Stimulated activated CD8-positive, alpha-beta memory T cell treated with anti-CD3 and anti-CD28 coated beads, Interleukin-15, amount 100 ng/mL, for 24 hours (primary cell): ENCODE results near the gene CHRNA3.

ENCODE experiments used
- DNase-seq: peaks from one replicate; pipeline ENCODE4 v3.0.0-alpha.2; 2020; ENCODE audit warnings: low read depth

CHRNA3 gene

GRCh38 chr15:78636378-78636859 lies 15.6 kb upstream of the CHRNA3 start:
- no peak for DNase-seq

DNA sequence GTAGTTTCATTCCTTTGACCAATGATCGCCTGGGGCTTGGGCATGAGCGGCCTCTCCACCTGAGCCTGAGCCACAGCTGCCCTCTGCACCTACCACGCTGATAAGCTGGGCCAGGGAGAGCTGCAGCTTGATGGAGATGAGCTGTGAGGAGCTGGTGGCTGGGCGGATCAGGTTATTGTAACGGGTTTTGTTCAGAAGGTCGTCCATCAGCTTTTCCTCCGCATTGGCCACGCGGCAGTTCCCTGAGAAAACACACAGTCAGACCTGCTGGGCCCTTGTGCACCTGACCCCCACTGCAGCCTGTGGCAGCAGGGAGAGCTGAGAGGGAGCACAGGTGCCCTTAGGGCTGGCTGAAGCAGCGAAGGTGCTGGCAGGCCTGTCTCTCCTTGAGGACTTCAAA lies 14.6 kb upstream of the CHRNA3 start:
- no peak for DNase-seq

DNA sequence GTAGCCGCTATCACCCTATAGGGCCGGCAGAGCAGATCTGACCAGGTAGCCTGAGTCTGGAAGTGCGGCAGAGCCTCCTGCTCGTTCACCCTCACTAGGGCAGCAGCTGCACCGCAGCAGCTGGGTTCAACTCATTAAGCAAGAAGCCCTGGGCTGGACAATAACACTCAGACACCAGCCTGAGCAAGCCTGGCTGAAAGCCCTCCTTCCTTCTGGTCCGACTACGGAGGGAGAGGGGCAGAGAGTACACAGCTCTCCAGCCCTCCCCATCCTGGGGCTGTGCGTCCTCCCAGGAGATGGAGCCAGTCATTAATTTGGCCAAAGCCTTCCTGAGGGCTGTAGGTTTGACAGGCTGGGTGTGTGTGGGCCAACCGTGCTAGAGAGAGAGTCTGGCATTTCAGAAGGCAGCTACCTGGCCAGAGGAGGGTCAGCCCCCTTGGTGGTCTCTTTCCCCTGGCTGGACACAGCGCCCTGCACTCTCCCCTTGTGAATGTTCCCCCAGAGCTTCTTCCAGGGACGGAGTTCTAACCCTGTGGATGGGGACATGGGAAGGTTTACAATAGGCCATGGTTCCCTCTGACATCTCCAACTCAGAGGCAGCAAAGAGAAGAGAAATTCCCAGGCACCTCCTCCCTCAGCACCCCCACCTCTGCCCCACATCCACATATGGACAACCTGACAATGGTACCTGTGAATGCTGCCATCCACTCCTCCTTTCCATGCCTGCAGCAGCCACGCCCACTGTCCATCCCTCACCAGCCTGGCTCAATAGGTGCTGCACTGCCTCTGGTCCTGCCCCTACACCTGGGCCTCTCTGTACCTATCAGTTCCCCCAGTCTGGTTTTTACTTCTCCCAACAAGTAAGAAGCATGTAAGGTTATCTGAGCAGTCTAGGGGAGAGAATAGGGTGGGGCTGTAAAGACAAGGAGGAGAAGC lies 13.7 kb upstream of the CHRNA3 start:
- no peak for DNase-seq

DNA sequence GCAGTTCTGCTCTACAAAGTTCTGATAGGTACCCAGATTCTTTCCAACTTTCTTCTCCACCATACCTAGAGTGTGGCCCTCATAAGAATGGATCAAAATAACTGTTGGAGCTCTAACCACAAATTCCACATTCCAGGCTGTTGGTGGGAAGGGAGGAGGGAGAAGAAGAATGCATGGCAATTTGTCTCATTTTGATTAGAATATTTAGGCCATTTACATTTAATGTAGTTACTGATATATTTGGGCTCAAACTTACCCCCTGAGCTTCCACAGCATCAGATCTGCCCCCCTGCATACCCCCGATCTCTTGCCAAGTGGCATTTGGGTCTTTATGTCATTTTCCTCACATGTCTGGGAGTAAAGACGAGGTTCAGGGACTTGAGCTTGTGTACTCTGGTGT lies 12.6 kb upstream of the CHRNA3 start:
- no peak for DNase-seq

GRCh38 chr15:78630886-78631633 lies 10.3 kb upstream of the CHRNA3 start:
- no peak for DNase-seq

GRCh38 chr15:78629716-78630065 lies 8.9 kb upstream of the CHRNA3 start:
- no peak for DNase-seq

DNA sequence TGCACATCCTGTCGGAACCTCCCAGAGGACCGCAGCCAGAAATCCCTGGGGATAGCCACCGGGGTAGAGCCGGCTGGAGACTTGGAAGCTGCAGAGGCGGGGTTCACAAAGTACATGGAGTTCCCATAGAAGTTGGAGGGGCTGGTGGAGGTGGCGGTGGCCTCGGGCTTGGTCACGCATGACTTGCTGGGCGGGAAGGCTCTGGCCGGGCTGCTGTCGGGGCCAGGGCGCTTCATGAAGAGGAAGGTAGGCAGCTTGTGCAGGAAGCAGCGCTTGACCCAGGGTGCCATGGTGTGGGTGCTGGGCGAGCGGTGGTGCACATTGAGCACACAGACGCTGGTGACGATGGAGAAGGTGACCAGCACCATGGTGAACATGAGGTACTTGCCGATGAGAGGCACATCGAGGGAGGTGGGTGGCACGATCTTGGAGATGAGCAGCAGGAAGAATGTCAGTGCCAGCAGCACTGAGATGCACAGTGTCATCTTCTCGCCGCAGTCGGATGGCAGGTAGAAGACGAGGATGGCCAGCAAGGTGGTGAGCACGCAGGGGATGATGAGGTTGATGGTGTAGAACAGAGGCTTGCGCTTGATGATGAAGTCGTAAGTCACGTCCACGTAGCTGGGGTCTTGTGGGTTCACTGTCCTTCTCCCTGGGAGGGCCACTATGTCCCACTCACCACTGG lies 8.4 kb upstream of the CHRNA3 start:
- no peak for DNase-seq

DNA sequence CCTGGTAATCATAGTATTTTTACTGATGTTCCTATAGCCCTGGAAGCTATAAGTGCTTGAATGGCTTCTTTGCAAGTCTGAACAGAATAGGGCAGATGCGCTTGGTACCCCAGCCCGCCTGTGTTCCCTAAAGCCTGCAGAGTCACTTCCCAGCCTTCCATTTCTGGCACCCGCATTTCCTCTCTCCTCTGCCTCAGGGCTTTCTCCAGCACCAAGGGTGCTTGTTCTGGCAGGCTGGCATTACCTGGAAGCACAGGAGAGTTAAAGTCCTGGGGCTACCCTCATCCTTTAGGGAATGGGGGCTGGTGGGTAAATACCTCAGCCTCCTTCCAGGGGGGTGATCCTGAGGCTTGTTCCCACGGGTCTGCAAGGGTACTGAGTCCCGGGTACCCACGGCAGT lies 7.4 kb upstream of the CHRNA3 start:
- no peak for DNase-seq

DNA sequence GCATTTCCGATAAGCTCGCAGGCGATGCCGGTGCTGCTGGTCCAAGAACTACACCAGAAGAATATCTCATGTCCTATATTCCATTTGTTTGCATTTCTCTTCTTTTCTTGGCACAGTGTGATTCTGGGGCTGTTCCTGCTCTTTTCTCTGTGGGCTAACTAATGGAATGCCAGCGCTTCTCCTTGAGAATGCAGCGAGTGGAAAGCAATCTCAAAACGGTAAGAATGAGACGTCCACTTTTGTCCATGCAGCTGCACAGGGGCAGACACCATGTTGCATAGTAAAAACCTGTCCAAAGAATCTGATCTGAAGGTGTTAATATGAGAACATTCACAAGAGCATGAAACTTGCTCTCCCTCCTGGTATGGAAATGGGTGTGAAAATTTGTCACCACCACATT lies 6.6 kb upstream of the CHRNA3 start:
- DNase-seq: no peak

DNA sequence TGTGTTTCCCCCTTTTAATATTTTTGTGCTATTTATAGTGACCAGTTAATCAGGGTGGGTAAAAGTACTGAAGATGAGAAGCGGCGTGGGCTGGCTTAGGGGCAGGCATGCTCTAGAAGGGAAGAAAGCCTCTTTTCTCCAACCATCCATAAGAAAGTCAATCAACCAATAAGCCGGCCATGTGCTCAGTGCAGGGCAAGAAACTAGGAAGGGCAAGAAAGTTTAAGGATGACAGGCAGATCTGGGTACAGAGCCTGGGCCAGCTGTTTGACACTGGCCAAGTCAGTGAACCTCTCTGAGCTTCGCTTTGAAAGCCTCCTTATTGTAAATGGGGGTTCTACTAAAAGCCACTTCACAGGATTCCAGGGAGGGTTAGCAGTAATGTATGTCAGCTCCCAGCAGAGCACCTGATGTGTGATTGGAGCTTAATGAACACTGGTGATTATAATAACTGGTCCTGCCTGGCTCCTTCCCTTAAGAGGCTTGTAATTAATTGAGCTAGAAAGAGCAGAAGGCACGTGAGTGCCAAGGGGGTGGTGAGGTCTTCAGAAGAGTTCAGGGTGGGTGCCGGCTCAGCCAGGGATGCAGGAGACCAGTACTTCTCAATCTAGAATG lies 5.7 kb upstream of the CHRNA3 start:
- no peak for DNase-seq

DNA sequence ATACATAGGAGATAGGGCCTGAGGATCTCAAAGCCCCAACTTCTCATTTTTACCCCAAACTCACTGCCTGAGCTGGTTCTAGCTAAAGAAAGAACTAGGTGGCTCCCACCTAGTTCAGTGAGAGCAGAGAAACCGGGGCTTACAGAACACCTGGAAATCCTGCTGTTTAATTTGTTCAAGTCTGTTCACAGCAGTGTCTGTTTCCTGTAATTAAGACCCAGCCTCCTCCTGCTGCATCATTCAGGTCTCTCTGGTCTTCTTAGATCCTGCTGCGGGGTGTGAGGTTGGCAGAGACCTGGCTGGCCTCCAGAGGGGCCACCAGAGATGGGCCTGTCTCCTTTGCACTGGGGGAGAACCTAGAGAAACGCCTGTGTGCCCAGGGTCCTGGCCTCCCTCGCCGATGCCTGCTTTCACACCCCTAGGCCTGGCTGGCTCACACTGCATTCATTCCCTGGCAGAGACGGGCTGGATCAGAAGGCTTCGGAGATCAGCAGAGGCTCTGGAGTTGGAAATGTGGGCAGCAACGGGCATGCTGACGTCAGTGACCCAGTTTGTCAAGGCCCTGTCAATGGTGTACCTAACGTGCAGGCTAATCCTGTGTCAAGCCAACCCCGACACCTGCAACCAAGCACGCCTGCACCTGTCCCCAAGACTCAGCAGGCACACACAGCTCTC lies 4.9 kb upstream of the CHRNA3 start:
- no peak for DNase-seq

GRCh38 chr15:78624651-78625590 lies 4.1 kb upstream of the CHRNA3 start:
- no peak for DNase-seq

DNA sequence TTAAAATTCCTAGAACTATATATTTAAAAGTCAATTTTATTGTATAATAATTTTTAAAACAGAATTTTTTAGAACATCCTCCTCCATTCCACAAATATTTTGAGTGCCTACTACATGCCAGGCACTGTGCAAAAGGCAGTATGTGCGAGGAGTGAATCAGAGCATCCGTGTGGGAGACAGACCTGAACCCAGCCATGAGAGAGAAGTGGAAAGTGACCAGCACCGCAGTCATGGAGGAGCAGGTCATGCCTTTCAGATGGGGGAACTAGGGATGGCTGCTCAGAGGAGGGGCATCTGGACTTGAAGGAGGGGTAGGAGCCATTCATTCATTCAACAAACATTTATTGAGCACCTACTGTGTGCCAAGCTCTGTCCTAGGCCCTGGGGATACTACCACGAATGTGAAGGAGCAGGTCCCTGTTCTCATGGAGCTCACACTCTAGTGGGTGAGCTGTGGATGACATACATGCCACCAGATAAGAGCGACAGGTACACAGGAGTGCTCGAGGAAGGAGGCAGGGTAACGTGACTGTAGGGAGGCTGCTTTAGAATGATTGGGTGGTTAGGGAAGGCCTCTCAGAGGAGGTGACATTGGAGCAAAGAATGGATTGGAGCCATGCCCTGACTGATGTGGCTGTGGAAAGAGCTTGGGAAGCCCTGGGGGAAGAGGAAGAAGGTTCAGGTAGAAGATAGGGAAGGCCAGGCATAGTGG lies 3.1 kb upstream of the CHRNA3 start:
- DNase-seq: no peak

GRCh38 chr15:78621810-78622402 lies 1.1 kb upstream of the CHRNA3 start:
- no peak for DNase-seq

DNA sequence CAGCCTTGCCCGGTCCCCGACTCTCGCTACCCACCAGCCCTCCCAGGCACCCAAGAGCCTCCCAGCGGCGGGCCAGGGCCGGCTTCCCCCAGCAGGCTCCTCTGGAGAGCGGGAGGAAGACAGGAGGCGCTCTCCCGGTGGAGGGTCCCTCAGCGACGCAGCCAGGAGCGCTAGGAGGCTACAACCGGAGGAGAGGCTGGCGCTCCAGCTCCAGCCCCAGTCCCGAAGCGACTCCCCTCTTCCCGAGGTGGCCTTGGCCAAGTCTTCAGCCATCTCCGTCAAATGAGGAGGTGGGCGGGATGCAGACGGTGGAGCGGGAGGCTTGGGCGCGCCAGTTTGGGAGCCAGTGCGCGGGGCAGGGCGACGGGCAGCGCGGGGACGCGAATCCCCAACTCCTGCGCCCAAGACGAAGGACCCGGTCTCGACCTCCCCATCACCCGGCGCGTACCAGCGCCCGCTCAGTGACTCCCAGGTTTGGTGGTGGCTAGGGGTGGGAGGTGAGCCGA lies 722 bp downstream of the CHRNA3 start:
- DNase-seq: no peak

DNA sequence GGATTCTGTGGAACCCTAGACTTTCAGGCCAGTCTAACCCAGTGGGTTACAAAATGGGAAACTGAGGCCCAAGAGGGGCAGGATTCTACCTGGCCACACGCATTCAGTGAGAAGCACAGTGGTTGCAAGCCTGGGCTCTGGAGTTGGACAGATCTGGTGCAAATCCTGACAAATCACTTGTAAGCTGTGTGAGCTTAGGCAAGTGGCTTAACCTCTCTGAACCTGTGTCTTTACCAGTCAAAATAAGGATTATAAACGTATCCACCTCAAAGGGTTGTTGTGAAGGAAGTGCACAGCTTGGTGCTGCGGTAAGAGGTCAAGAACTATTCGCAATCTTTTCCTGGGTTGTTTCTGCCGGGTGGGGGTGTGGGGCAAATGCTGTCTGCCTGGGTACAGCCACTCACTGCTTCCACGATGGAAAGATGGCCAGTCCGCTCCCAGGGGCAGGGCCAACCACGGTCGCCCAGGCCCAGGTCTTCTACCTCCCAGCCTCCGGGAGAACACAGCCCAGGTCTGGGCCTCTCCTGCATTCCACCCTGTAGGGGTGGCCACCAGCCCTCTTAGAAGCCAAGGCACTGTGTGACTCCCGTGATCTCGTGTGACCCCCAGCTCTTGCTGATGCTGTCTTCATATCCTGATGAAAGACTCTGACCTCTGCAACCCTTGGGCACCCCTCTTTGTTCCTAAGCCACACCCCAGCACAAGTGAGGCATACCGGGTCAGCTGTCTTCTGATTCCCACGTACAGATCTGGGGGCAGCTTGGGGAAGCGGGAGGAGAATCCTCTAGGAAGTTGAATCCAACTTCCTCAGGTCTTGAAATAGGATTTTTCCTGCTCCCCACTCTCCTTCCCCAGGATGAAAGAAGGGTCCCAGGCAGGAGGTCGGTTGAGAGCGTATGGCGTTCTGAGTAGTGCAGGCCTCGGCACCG lies 1.5 kb downstream of the CHRNA3 start:
- no peak for DNase-seq

DNA sequence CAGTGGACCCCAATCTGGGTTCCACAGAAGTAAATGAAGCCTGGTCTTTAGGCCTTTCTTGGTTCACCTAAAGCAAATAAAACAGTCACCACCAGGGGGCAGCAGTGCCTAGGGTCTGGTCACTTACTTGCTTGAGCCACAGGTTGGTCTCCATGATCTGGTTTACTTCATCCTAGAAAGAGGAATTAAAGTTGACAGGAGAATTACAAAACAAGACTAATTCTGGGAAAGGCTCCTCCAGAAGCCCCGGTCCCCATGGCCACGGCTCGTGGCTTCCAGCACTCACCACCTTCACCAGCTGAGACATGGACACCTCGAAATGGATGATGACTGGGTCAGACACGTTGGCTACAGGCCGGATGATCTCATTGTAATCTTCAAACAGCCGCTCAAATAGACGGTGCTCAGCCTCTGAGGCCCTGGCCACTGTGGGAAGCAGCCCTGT lies 2.3 kb downstream of the CHRNA3 start:
- DNase-seq: peak; percentile 71

DNA sequence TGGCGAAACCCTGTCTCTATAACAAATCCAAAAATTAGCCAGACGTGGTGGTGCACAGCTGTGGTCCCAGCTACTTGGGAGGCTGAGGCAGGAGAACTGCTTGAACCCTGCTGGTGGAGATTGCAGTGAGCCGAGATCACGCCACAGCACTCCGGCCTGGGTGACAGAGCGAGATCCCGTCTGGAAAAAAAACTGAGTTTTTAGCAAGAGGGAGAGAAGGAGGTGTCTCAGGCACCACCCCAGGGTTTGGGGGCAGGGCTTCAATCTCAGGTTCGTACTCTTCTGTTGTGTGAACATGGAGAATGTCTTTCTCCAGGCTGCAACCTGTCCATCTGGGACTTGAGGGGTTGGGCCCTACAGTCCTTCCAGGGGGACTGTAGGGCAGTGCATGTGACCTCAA lies 2.7 kb downstream of the CHRNA3 start:
- DNase-seq: no peak
